SK-N-SH (cell line): ENCODE measurements around the gene KRTAP12-1.

Experiments used
- EP300 ChIP-seq, 2 experiments: IDR thresholded peaks; 2 replicates each; pipeline versions ENCODE4 v1.4.0 to v1.6.1; 2012; ENCODE audit warnings: borderline replicate concordance in 1 of 2, low read depth in 1 of 2, low read length in 1 of 2
- EZH2phosphoT487 ChIP-seq: fragments of 200-600 bp; sonication (generic); IDR thresholded peaks from 2 replicates; pipeline ENCODE4 v1.6.1; 2017; ENCODE audit warnings: low read depth, mixed run types, mild to moderate bottlenecking, antibody characterized with exemption, moderate library complexity, borderline replicate concordance
- RAD21 ChIP-seq: IDR thresholded peaks from 2 replicates; pipeline ENCODE4 v1.6.1; 2012; ENCODE audit warnings: mild to moderate bottlenecking, low read length
- YY1 ChIP-seq: IDR thresholded peaks from 2 replicates; pipeline ENCODE4 v1.4.0; 2012; ENCODE audit warnings: low read depth, mild to moderate bottlenecking

- TF ChIP-seq EP300 (IDR thresholded peaks at IDR 0.05; ENCODE audit: borderline replicate concordance in 1 of 2, low read depth in 1 of 2, low read length in 1 of 2): no peak
- no peak for TF ChIP-seq EZH2phosphoT487
- TF ChIP-seq RAD21: no peak
- no peak for TF ChIP-seq YY1
Observed at GRCh38 chr21:44699502-44700001, 17.6 kb upstream of the KRTAP12-1 start.
